Activated CD4-positive, alpha-beta T cell treated with anti-CD3 and anti-CD28 coated beads, Interleukin-2, amount 50 U/mL, for 24 hours (primary cell): Measurements from ENCODE around the gene CRIP2.
A peak's percentile ranks its signal among the peaks of the same experiment; 100 is the strongest.

ENCODE experiments used
- DNase-seq, 2 donors: peaks; one replicate each; pipeline ENCODE4 v3.0.0-alpha.2; 2020; ENCODE audit warnings: low read depth in 1 of 2, low spot score in 1 of 2

Gene CRIP2

GRCh38 chr14:105460616-105461015 is 14.0 kb upstream of the CRIP2 start:
- no peak for DNase-seq

GRCh38 chr14:105461903-105462302 is 12.7 kb upstream of the CRIP2 start:
- no peak for DNase-seq

GRCh38 chr14:105464501-105464900 is 10.1 kb upstream of the CRIP2 start:
- DNase-seq, result no peak

GRCh38 chr14:105465209-105466031 is 9.2 kb upstream of the CRIP2 start:
- DNase-seq, result no peak

DNA sequence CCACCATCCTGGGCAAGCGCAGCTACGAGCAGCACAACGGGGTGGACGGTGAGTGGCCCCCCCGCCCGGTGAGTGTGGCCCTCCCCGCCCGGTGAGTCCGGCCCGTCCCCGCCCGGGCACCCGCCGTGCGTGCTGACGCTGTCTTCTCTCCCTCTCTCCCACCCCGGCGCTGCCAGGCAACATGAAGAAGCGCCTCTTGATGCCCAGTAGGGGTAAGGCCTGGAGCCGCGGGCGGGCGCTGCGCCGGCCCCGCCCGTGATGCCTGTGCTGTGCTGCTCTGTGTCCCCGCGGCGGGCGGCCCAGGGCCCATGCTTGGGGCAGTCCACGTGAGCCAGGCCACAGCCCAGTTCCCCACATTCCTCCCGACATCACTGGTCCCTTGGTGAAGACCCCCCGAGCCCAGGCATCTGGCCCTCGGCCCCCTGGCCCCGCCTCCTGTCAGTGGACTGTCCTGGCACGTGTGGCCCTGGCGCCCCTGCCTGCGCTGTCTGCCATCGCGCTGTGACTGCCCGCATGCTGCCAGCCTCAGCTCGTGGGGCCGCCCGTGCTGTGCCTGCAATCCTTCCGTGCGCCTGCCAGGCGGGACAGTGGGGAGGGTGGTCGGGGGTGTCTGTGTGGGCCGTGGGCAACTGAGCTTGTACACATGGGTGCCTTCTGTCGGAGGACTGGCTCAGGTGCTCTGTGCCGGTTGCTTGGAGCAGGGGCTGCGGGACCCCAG is 7.9 kb upstream of the CRIP2 start:
- DNase-seq, result no peak

DNA sequence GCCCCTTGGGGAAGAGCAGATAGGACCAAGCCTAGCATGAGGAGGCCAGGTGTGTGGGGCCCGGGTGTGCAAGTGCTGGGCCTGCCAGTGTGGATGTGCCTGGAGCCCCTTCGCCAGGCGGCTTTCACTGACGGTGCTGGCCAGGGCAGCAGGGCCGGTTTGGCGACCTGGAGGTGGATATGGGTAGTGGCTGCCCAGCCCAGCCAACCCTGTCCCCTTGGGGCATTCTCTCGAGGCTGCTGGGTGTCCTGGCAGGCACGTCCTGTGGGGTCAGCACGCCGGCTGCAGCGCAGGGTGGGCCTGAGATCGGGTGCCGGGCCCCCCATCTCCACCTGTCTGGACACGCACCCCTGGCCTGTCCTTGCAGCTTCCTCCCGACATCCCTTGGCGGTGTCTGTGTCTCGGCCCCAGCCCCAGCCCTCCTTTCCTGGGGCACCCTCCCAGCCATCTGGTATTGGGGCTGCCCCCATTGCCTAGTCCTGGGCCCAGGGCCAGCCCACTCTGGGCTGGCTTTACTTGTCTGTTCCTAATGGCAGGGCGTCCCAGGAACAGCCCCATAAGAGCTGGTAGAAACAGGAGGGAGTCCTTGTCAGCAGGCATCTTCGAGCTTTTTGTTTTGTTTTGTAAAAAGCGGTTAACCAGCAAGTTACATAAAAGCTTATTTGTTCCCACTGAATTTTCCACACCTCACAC is 7.2 kb upstream of the CRIP2 start:
- DNase-seq, result no peak

DNA sequence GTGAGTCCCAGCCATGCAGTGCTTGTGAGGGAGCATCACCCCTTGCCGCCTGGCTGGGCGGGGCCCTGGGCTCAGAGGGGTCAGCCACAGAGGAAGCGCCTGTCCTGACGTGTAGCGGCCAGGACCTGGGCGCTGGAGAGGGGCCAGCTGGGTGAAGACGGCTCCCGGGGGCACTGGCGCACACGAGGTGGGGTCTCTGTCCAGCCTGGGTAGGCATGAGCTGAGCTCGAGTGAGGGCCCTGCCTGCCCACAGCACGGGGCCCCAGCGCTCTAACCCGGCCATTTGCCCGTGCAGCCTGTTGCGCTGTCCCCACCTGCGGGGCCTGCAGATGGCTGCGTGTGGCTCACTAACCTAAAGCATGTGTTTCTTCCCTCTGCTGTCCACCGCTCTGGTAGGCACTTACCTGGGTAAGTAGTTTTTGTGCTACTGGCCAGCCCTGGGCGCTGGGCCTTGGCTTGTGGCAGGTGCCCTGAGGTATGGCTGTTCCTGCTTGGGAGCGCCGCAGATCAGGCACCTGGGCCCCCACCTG is 6.6 kb upstream of the CRIP2 start:
- DNase-seq, result no peak

DNA sequence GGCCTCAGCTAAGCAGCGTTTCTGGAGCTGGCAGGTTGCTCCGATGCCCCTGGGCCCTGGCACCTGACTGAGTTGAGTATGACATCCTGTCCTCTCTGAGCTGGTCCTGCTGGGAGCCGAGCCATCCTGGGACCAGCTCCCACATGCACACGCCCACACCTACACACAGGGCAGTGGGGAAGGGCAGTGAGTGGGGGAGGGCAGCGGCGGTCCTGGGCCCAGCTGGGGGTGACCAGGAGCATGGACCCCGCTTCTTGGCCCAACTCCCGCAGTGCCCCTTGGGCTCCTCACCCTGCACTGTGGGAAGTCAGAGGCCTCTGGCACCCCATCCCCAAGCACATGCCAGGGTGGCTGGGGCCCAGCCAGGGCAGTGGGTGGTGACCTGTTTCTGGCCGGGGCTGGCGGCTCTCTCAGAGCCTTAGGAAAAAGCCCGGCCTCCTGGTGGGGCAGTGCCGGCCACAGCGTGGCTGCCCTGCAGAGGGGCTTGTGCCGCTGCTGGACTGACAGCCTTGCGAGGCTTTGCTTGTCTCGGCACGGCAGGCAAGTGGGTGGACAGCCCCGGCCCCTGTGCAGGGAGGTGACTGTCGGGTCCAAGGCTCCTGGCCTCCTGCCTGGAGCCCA is 5.9 kb upstream of the CRIP2 start:
- no peak for DNase-seq

DNA sequence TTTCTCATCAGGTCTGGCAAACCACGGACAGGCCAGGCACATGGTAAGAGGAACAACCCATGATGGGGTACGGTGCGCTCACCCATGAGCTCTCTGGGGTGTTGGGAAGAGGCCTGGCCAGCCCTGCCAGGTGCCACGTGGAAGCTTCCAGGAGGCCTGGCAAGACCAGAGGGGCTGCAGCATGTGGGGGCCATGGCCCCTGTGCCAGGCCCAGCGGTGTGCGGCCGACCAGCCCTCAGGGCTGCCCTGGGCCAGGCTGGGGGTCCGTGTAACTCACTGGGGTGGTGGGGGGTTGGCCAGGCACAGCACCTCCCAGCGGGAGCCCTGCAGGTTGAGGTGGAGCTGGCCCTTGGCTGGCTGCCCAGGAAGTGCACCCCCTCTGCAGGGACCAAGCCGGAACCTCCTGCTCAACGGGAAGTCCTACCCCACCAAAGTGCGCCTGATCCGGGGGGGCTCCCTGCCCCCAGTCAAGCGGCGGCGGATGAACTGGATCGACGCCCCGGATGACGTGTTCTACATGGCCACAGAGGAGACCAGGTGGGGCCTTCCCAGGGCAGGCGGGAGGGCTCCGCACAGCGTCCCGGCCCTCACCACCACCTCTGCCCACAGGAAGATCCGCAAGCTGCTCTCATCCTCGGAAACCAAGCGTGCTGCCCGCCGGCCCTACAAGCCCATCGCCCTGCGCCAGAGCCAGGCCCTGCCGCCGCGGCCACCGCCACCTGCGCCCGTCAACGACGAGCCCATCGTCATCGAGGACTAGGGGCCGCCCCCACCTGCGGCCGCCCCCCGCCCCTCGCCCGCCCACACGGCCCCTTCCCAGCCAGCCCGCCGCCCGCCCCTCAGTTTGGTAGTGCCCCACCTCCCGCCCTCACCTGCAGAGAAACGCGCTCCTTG is 4.9 kb upstream of the CRIP2 start:
- DNase-seq, result no peak

GRCh38 chr14:105470350-105471296 is 4.0 kb upstream of the CRIP2 start:
- DNase-seq, result no peak

- DNase-seq, result no peak
Measured at GRCh38 chr14:105471297-105471821, 3.3 kb upstream of the CRIP2 start.

- no peak for DNase-seq
Measured at GRCh38 chr14:105471823-105472485, 2.7 kb upstream of the CRIP2 start.

DNA sequence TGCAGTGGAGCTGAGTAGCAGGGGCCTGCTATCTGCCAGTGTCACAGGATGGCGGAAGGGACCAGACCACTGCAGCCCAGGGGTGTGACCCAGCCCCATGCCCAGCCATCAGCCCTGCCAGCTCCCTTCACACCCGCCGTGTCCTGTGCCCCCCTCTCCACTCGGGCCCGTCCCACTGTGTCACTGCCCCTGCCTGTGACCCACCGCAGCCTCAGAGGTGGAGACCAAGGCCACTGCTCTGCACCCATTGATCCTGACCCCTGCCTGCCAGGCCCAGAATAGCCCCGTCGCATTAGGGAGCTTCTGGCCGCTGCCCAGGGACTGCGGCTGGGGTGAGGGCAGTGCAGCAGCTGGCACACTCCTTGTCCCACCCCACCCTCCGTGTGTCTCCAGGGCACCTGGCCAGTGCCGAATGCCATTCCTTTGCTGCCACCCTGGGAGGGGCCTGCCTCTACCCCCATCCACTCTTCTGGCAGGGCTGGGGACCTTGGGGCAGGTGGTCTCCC is 2.1 kb upstream of the CRIP2 start:
- no peak for DNase-seq

DNA sequence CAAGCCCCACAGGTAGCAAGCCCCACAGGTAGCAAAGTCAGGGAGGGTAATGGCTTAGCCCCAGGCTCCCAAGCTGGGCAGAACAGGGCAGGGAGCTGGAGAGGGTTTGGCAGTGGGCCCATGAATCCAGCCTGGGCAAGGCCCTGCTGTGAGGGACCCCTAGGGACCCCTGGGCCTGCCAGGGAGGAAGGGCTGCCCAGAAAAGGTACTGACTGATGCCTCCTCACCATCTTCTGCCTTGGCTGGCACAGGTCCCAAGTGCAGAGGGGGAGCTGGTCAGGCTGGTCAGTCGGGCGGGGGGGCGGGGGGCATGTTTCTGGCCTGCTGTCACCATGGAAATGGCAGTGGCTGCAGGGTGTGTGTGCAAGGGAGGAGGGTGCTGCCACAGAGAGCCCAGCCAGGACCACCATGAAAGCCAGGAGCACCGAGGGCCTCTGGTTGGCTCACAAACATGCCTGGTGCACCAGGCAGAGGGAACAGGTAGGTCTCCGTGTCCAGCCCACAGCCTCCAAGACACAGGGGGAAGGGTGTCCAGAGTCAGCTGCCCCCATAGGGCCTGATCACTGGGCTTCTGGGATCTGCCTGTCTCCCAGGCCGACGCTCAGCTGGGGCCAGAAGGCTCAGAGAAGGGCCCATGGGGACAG is 1.5 kb upstream of the CRIP2 start:
- DNase-seq, result no peak

- peak in 1 of 2 donors; percentile 37 for DNase-seq
Measured at GRCh38 chr14:105473677-105474482, 741 bp upstream of the CRIP2 start.

- DNase-seq, result no peak
Measured at GRCh38 chr14:105475269-105476096, 862 bp downstream of the CRIP2 start.
